Measurements from ENCODE around the gene KRT72. TPM values are rescaled to one million over a fixed set of nuclear protein-coding genes. Genes with fewer than 3 reads are reported as not detected.

KRT72 gene
- total and polyA plus RNA-seq, 7 experiments from 2014 or later, result 0.71 to 149 (median 74.1) TPM; not detected in 1

- no peak overlapping the region for H3K4me3 ChIP-seq (ENCODE audit: low read length)
- CTCF ChIA-PET, result no interaction called here
- POLR2A ChIA-PET, result no interaction called here
Observed at GRCh38 chr12:52543985-52544883, 57.0 kb downstream of the KRT72 start.

GRCh38 chr12:52542785-52543318 lies 58.4 kb downstream of the KRT72 start:
- Histone ChIP-seq H3K27me3 (ENCODE audit: control insufficient read depth in 2 of 2, insufficient read depth in 2 of 2, low read length in 2 of 2) (no peaks in the 10 kb centered on the region), H3K9me3 (ENCODE audit: control insufficient read depth in 2 of 3, low read length in 3 of 3) (no peaks in the 10 kb centered on the region), H3K4me3 (ENCODE audit: low read length) (no peak overlapping the region), H3K36me3 (ENCODE audit: control insufficient read depth in 2 of 3, insufficient read depth in 3 of 3, low read length in 3 of 3) (no peaks in the 10 kb centered on the region), H3K4me1 (ENCODE audit: control insufficient read depth in 2 of 2, insufficient read depth in 2 of 2, low read length in 2 of 2) (no peaks in the 10 kb centered on the region), H3K27ac (ENCODE audit: low read depth, low read length) (no peak overlapping the region)
- peaks cover 0 to 7% (median 0%) of the 10 kb centered on the region in 7 donors for H3K4me1 Mint-ChIP-seq
- DNase-seq (no peak), ATAC-seq (no peak)
- peak overlapping the region in 1 of 9 donors; percentile 10 for H3K27ac Mint-ChIP-seq
- H3K9me3 Mint-ChIP-seq, result peaks cover 0 to 1% (median 0%) of the 10 kb centered on the region in 11 donors
- H3K36me3 Mint-ChIP-seq, result no peaks in the 10 kb centered on the region
- ChIA-PET CTCF (no interaction called here), POLR2A (no interaction called here)
- H3K27me3 Mint-ChIP-seq, result peaks cover 0 to 7% (median 0%) of the 10 kb centered on the region in 5 donors
- peak overlapping the region in 1 of 10 donors; percentile 0 for H3K4me3 Mint-ChIP-seq
- intact Hi-C loops (cut with micrococcal nuclease), result loop anchor here in 1 of 2 donors (1.0 kb wide), 2 partner anchors 327 to 336 kb away; no protein-coding TSS in a partner anchor

More at GRCh38 chr12:52543985-52544883, 57.0 kb downstream of the KRT72 start:
- H3K9me3 ChIP-seq (ENCODE audit: control insufficient read depth in 2 of 3, low read length in 3 of 3), result no peaks in the 10 kb centered on the region
- no peaks in the 10 kb centered on the region for H3K36me3 Mint-ChIP-seq
- intact Hi-C loops (cut with micrococcal nuclease), result no loop called here
- H3K27ac Mint-ChIP-seq, result no peak overlapping the region
- DNase-seq (no peak), ATAC-seq (no peak)
- no peak overlapping the region for H3K27ac ChIP-seq (ENCODE audit: low read depth, low read length)
- H3K9me3 Mint-ChIP-seq, result peaks cover 0 to 1% (median 0%) of the 10 kb centered on the region in 11 donors
- H3K36me3 ChIP-seq (ENCODE audit: control insufficient read depth in 2 of 3, insufficient read depth in 3 of 3, low read length in 3 of 3), result no peaks in the 10 kb centered on the region
- no peaks in the 10 kb centered on the region for H3K4me1 ChIP-seq (ENCODE audit: control insufficient read depth in 2 of 2, insufficient read depth in 2 of 2, low read length in 2 of 2)
- H3K27me3 Mint-ChIP-seq, result peaks cover 0 to 9% (median 0%) of the 10 kb centered on the region in 5 donors
- H3K4me3 Mint-ChIP-seq, result no peak overlapping the region
- H3K4me1 Mint-ChIP-seq, result peaks cover 0 to 7% (median 0%) of the 10 kb centered on the region in 7 donors
- H3K27me3 ChIP-seq (ENCODE audit: control insufficient read depth in 2 of 2, insufficient read depth in 2 of 2, low read length in 2 of 2), result no peaks in the 10 kb centered on the region

GRCh38 chr12:52542157-52542556 lies 59.1 kb downstream of the KRT72 start:
- no peak for ATAC-seq
- POLR2A ChIA-PET, result no interaction called here
- no peaks in the 10 kb centered on the region for H3K9me3 ChIP-seq (ENCODE audit: control insufficient read depth in 2 of 3, low read length in 3 of 3)
- Mint-ChIP-seq H3K9me3 (peaks cover 0 to 1% (median 0%) of the 10 kb centered on the region in 11 donors), H3K27me3 (peaks cover 0 to 8% (median 0%) of the 10 kb centered on the region in 5 donors), H3K4me3 (no peak overlapping the region), H3K4me1 (peaks cover 0 to 7% (median 0%) of the 10 kb centered on the region in 7 donors), H3K36me3 (no peaks in the 10 kb centered on the region), H3K27ac (no peak overlapping the region)
- CTCF ChIA-PET, result no interaction called here
- no peak overlapping the region for H3K27ac ChIP-seq (ENCODE audit: low read depth, low read length)
- intact Hi-C loops (cut with micrococcal nuclease), result loop anchor here in 1 of 2 donors (1.0 kb wide), 2 partner anchors 328 to 337 kb away; no protein-coding TSS in a partner anchor
- no peaks in the 10 kb centered on the region for H3K27me3 ChIP-seq (ENCODE audit: control insufficient read depth in 2 of 2, insufficient read depth in 2 of 2, low read length in 2 of 2)
- DNase-seq, result no peak
- no peaks in the 10 kb centered on the region for H3K36me3 ChIP-seq (ENCODE audit: control insufficient read depth in 2 of 3, insufficient read depth in 3 of 3, low read length in 3 of 3)
- no peaks in the 10 kb centered on the region for H3K4me1 ChIP-seq (ENCODE audit: control insufficient read depth in 2 of 2, insufficient read depth in 2 of 2, low read length in 2 of 2)
- no peak overlapping the region for H3K4me3 ChIP-seq (ENCODE audit: low read length)

GRCh38 chr12:52541709-52542108 lies 59.6 kb downstream of the KRT72 start:
- Histone ChIP-seq H3K36me3 (ENCODE audit: control insufficient read depth in 2 of 3, insufficient read depth in 3 of 3, low read length in 3 of 3) (no peaks in the 10 kb centered on the region), H3K4me1 (ENCODE audit: control insufficient read depth in 2 of 2, insufficient read depth in 2 of 2, low read length in 2 of 2) (no peaks in the 10 kb centered on the region), H3K27ac (ENCODE audit: low read depth, low read length) (no peak overlapping the region), H3K4me3 (ENCODE audit: low read length) (no peak overlapping the region), H3K27me3 (ENCODE audit: control insufficient read depth in 2 of 2, insufficient read depth in 2 of 2, low read length in 2 of 2) (no peaks in the 10 kb centered on the region), H3K9me3 (ENCODE audit: control insufficient read depth in 2 of 3, low read length in 3 of 3) (no peaks in the 10 kb centered on the region)
- H3K36me3 Mint-ChIP-seq, result no peaks in the 10 kb centered on the region
- H3K27me3 Mint-ChIP-seq, result peaks cover 0 to 8% (median 0%) of the 10 kb centered on the region in 5 donors
- H3K4me3 Mint-ChIP-seq, result no peak overlapping the region
- H3K27ac Mint-ChIP-seq, result no peak overlapping the region
- H3K4me1 Mint-ChIP-seq, result peaks cover 0 to 7% (median 0%) of the 10 kb centered on the region in 7 donors
- ChIA-PET POLR2A (no interaction called here), CTCF (no interaction called here)
- H3K9me3 Mint-ChIP-seq, result peaks cover 0 to 1% (median 0%) of the 10 kb centered on the region in 11 donors
- intact Hi-C loops (cut with micrococcal nuclease), result loop anchor here in 1 of 2 donors (1.0 kb wide), 2 partner anchors 329 to 338 kb away; no protein-coding TSS in a partner anchor
- ATAC-seq, result no peak
- DNase-seq, result no peak

- intact Hi-C loops (cut with micrococcal nuclease), result no loop called here
- no peak overlapping the region for H3K4me3 Mint-ChIP-seq
- no peaks in the 10 kb centered on the region for H3K36me3 Mint-ChIP-seq
- H3K4me3 ChIP-seq (ENCODE audit: low read length), result no peak overlapping the region
- no peak overlapping the region for H3K27ac ChIP-seq (ENCODE audit: low read depth, low read length)
- no peak for DNase-seq
- H3K9me3 Mint-ChIP-seq, result peaks cover 0 to 1% (median 0%) of the 10 kb centered on the region in 11 donors
- no peaks in the 10 kb centered on the region for H3K36me3 ChIP-seq (ENCODE audit: control insufficient read depth in 2 of 3, insufficient read depth in 3 of 3, low read length in 3 of 3)
- POLR2A ChIA-PET, result no interaction called here
- peaks cover 0 to 7% (median 0%) of the 10 kb centered on the region in 7 donors for H3K4me1 Mint-ChIP-seq
- CTCF ChIA-PET, result interaction anchor here (0.8 kb wide), 1 partner anchor 339 kb away, joined by 3 read pairs; no protein-coding TSS in a partner anchor
- peaks cover 0 to 8% (median 0%) of the 10 kb centered on the region in 5 donors for H3K27me3 Mint-ChIP-seq
- H3K27me3 ChIP-seq (ENCODE audit: control insufficient read depth in 2 of 2, insufficient read depth in 2 of 2, low read length in 2 of 2), result no peaks in the 10 kb centered on the region
- H3K9me3 ChIP-seq (ENCODE audit: control insufficient read depth in 2 of 3, low read length in 3 of 3), result no peaks in the 10 kb centered on the region
- no peak for ATAC-seq
- no peaks in the 10 kb centered on the region for H3K4me1 ChIP-seq (ENCODE audit: control insufficient read depth in 2 of 2, insufficient read depth in 2 of 2, low read length in 2 of 2)
- H3K27ac Mint-ChIP-seq, result peak overlapping the region in 1 of 9 donors; percentile 4
Observed at GRCh38 chr12:52540531-52540930, 60.7 kb downstream of the KRT72 start.

GRCh38 chr12:52539821-52540173 lies 61.5 kb downstream of the KRT72 start:
- POLR2A ChIA-PET, result no interaction called here
- DNase-seq, result no peak
- Histone ChIP-seq H3K4me1 (ENCODE audit: control insufficient read depth in 2 of 2, insufficient read depth in 2 of 2, low read length in 2 of 2) (no peaks in the 10 kb centered on the region), H3K36me3 (ENCODE audit: control insufficient read depth in 2 of 3, insufficient read depth in 3 of 3, low read length in 3 of 3) (no peaks in the 10 kb centered on the region), H3K27ac (ENCODE audit: low read depth, low read length) (no peak overlapping the region), H3K4me3 (ENCODE audit: low read length) (no peak overlapping the region), H3K9me3 (ENCODE audit: control insufficient read depth in 2 of 3, low read length in 3 of 3) (no peaks in the 10 kb centered on the region), H3K27me3 (ENCODE audit: control insufficient read depth in 2 of 2, insufficient read depth in 2 of 2, low read length in 2 of 2) (no peaks in the 10 kb centered on the region)
- Mint-ChIP-seq H3K4me3 (no peak overlapping the region), H3K27me3 (peaks cover 0 to 3% (median 0%) of the 10 kb centered on the region in 5 donors), H3K27ac (no peak overlapping the region), H3K9me3 (no peaks in the 10 kb centered on the region), H3K36me3 (no peaks in the 10 kb centered on the region), H3K4me1 (peaks cover 0 to 8% (median 0%) of the 10 kb centered on the region in 7 donors)
- intact Hi-C loops (cut with micrococcal nuclease), result no loop called here
- ATAC-seq, result no peak
- CTCF ChIA-PET, result interaction anchor here (0.7 kb wide), 1 partner anchor 30 kb away, joined by 3 read pairs; no protein-coding TSS in a partner anchor
